K562 (cell line): ENCODE measurements around the gene PDGFA. TPM values are rescaled to one million over a fixed set of nuclear protein-coding genes. Genes with fewer than 3 reads are reported as not detected.

Experiments used
- ATAC-seq: fragments of 200-7000 bp; cut with Tn5 transposase; 3 replicates; pipeline ENCODE4 v1.9.1; 2020; ENCODE audit warnings: moderate library complexity
- BruUV-seq: library from RNA; stranded (reverse); fragments of 400-500 nt; replicated peaks from 2 replicates; lab custom pipeline; 2021; lab: Mats Ljungman, UMichigan
- CTCF ChIA-PET: fragments of 300-600 bp; formaldehyde crosslinking; extraction: SDS; loops from one replicate; lab custom pipeline; 2021; ENCODE audit warnings: low intra/inter-chr PET ratio; lab: Yijun Ruan, JAX
- POLR2A ChIA-PET: fragments of 300-600, 350-650 bp; sonication (Branson Sonifier 250); formaldehyde crosslinking; extraction: SDS; loops from one replicate; lab custom pipeline; 2021; ENCODE audit warnings: antibody characterized with exemption, inconsistent platforms; lab: Yijun Ruan, JAX
- DNase-seq, 4 experiments: peaks; one replicate each; pipeline versions ENCODE4 v3.0.0 to v3.0.0-alpha.2; 2011 to 2018; ENCODE audit warnings: low spot score in 3 of 4, mixed read lengths in 3 of 4; ENCODE audit errors: extremely low read depth in 1 of 4
- FAIRE-seq: peaks from 2 replicates; lab custom pipeline; 2011; peaks lifted over from hg19 to GRCh38; lab: Jason Lieb, UNC
- H2AFZ ChIP-seq: 2 replicates; pipeline ENCODE4 v1.6.0; 2011; ENCODE audit warnings: low read depth, low read length, control low read depth, inconsistent platforms
- H3K27ac ChIP-seq: fragments of 200-600 bp; 3 replicates; pipeline ENCODE4 v1.8.0; 2011; ENCODE audit warnings: low read depth, mild to moderate bottlenecking, control low read depth, inconsistent platforms, low read length, moderate library complexity, mixed read lengths; ENCODE audit errors: extremely low read depth
- H3K27me3 ChIP-seq, 2 experiments: fragments of 300-600 bp in 1 of 2; 2 replicates in 1 of 2; 3 replicates in 1 of 2; pipeline versions ENCODE4 v1.6.0 to v1.8.0; 2011; ENCODE audit warnings: inconsistent platforms in 2 of 2, low read length in 2 of 2, mild to moderate bottlenecking in 1 of 2, mixed read lengths in 1 of 2, moderate library complexity in 1 of 2; ENCODE audit not compliant: control insufficient read depth in 2 of 2, insufficient read depth in 2 of 2
- H3K36me3 ChIP-seq: fragments of 300-600 bp; 3 replicates; pipeline ENCODE4 v1.8.0; 2011; ENCODE audit warnings: mild to moderate bottlenecking, low read length, inconsistent platforms; ENCODE audit not compliant: control insufficient read depth, insufficient read depth
- H3K4me1 ChIP-seq, 2 experiments: fragments of 200-600 bp in 1 of 2; replicated peaks in 1 of 2; 2 replicates in 1 of 2; 3 replicates in 1 of 2; pipeline versions ENCODE4 v1.5.1 to v1.8.0; 2011; ENCODE audit warnings: inconsistent platforms in 2 of 2, low read length in 2 of 2, mild to moderate bottlenecking in 1 of 2, mixed read lengths in 1 of 2, moderate library complexity in 1 of 2; ENCODE audit not compliant: control insufficient read depth in 2 of 2, insufficient read depth in 2 of 2
- H3K4me2 ChIP-seq: 2 replicates; pipeline ENCODE4 v1.6.1; 2011; ENCODE audit warnings: low read length, control low read depth, inconsistent platforms, mixed read lengths; ENCODE audit not compliant: insufficient read depth
- H3K4me3 ChIP-seq: fragments of 200-600 bp; sonication (generic), shearing (Covaris generic); 2 replicates; pipeline ENCODE4 v1.5.1; 2016; ENCODE audit warnings: control low read depth, inconsistent platforms
- H3K79me2 ChIP-seq: fragments of 200-600 bp; 3 replicates; pipeline ENCODE4 v1.8.0; 2011; ENCODE audit warnings: low read length, inconsistent platforms; ENCODE audit not compliant: control insufficient read depth, insufficient read depth
- H3K9ac ChIP-seq, 2 experiments: 2 replicates each; pipeline versions ENCODE4 v1.6.0 to v1.6.1; 2011; ENCODE audit warnings: low read depth in 2 of 2, low read length in 2 of 2, control low read depth in 1 of 2, inconsistent platforms in 1 of 2, mild to moderate bottlenecking in 1 of 2, mixed read lengths in 1 of 2; ENCODE audit not compliant: insufficient read depth in 1 of 2
- H3K9me1 ChIP-seq: one replicate; pipeline ENCODE4 v1.6.0; 2011; ENCODE audit warnings: inconsistent platforms, mild to moderate bottlenecking, low read length, moderate library complexity; ENCODE audit not compliant: control insufficient read depth, insufficient read depth
- H3K9me3 ChIP-seq: replicated peaks from 2 replicates; pipeline ENCODE4 v1.5.1; 2011; ENCODE audit warnings: low read depth, low read length, inconsistent platforms; ENCODE audit not compliant: control insufficient read depth, insufficient read depth
- H4K20me1 ChIP-seq: replicated peaks from 2 replicates; pipeline ENCODE4 v1.6.1; 2011; ENCODE audit warnings: low read length, inconsistent platforms, mixed read lengths; ENCODE audit not compliant: control insufficient read depth, insufficient read depth
- CBFB ChIP-seq: sonication (generic); formaldehyde crosslinking; IDR thresholded peaks from 2 replicates; pipeline ENCODE4 v1.4.0; 2020; ENCODE audit warnings: mild to moderate bottlenecking, missing genetic modification reagents
- FOSL1 ChIP-seq: fragments of 200-800 bp; sonication (Bioruptor generic); conservative IDR thresholded peaks from 2 replicates; pipeline ENCODE4 v1.6.1; 2016; ENCODE audit warnings: missing genetic modification characterization, missing compliant biosample characterization
- GTF2E2 ChIP-seq: fragments of 200-800 bp; sonication (Bioruptor generic); IDR thresholded peaks from 2 replicates; pipeline ENCODE4 v1.6.1; 2016; ENCODE audit warnings: missing genetic modification characterization, missing compliant biosample characterization
- JUN ChIP-seq, 2 experiments: sonication (generic) in 1 of 2; formaldehyde crosslinking in 1 of 2; IDR thresholded peaks; 2 replicates each; pipeline versions ENCODE4 v1.6.1 to v1.8.0; 2012 to 2022; ENCODE audit warnings: borderline replicate concordance in 2 of 2, mild to moderate bottlenecking in 2 of 2, improper control_type of control experiment in 1 of 2, low read depth in 1 of 2, low read length in 1 of 2, missing genetic modification reagents in 1 of 2
- LARP7 ChIP-seq: fragments of 450-650 bp; IDR thresholded peaks from 2 replicates; pipeline ENCODE4 v1.6.1; 2016
- LCOR ChIP-seq: sonication (generic); formaldehyde crosslinking; IDR thresholded peaks from 2 replicates; pipeline ENCODE4 v1.8.0; 2022; ENCODE audit warnings: mild to moderate bottlenecking, missing genetic modification reagents
- MAFK ChIP-seq: IDR thresholded peaks from 2 replicates; pipeline ENCODE4 v1.6.1; 2011; ENCODE audit warnings: low read length, improper control_type of control experiment
- MYBL2 ChIP-seq, 2 experiments: fragments of 450-650 bp in 1 of 2; sonication (generic) in 1 of 2; formaldehyde crosslinking in 1 of 2; IDR thresholded peaks; 2 replicates each; pipeline versions ENCODE4 v1.6.1 to v1.8.1; 2017 to 2022; ENCODE audit warnings: borderline replicate concordance in 1 of 2, inconsistent platforms in 1 of 2, low read depth in 1 of 2, mild to moderate bottlenecking in 1 of 2, missing genetic modification reagents in 1 of 2, moderate library complexity in 1 of 2
- SREBF1 ChIP-seq: fragments of 150-350 bp; IDR thresholded peaks from 2 replicates; pipeline ENCODE4 v1.6.1; 2014; ENCODE audit warnings: antibody characterized with exemption, low read depth, low read length, borderline replicate concordance
- ZEB2 ChIP-seq: fragments of 450-650 bp; IDR thresholded peaks from 2 replicates; pipeline ENCODE4 v1.6.1; 2016
- ZKSCAN1 ChIP-seq: fragments of 150-350 bp; IDR thresholded peaks from 2 replicates; pipeline ENCODE4 v1.6.1; 2016; ENCODE audit warnings: low read depth, low read length
- ZNF551 ChIP-seq: fragments of 250-450 bp; sonication (Bioruptor Pico); IDR thresholded peaks from 2 replicates; pipeline ENCODE4 v1.5.0; 2021; ENCODE audit warnings: mild to moderate bottlenecking, moderate library complexity
- ZNF644 ChIP-seq: fragments of 200-800 bp; sonication (Bioruptor generic); IDR thresholded peaks from 2 replicates; pipeline ENCODE4 v1.6.1; 2016; ENCODE audit warnings: low read depth, missing genetic modification characterization, missing compliant biosample characterization
- ZNF764 ChIP-seq: fragments of 250-450 bp; sonication (Bioruptor Pico); IDR thresholded peaks from 2 replicates; pipeline ENCODE4 v1.4.0; 2020; ENCODE audit warnings: low read depth, mild to moderate bottlenecking, moderate library complexity
- ZNF780A ChIP-seq: fragments of 250-450 bp; sonication (Bioruptor Pico); IDR thresholded peaks from 2 replicates; pipeline ENCODE4 v1.5.0; 2021; ENCODE audit warnings: mild to moderate bottlenecking
- WGBS: fragments of 100-300 bp; shearing (Covaris generic); methylation state at CpG from one replicate; pipeline ENCODE4 v1.1.6; 2016; ENCODE audit warnings: low coverage, mixed read lengths; ENCODE audit not compliant: insufficient coverage; ENCODE audit errors: missing lambda C conversion rate; 5-methylcytosine and 5-hydroxymethylcytosine counted together
- in situ Hi-C: fragments of 300-500 bp; cut with MboI; formaldehyde crosslinking; loops from 4 replicates; pipeline ENCODE4 v1.15.0; 2018; ENCODE audit warnings: inconsistent platforms, mixed read lengths
- intact Hi-C: fragments of 100-400 bp; cut with micrococcal nuclease; formaldehyde crosslinking; loops from 2 replicates; pipeline ENCODE4 v1.14.2; 2022
- polyA plus RNA-seq, 8 experiments: library from polyadenylated mRNA; depleted of rRNA in 4 of 8; stranded (reverse) in 5 of 8; unstranded in 3 of 8; fragments of >200 nt; fragmentation: Nextera tagmentation in 2 of 8; fragmentation: Illumina TruSeq in 1 of 8; extraction: Ambion mirVana in 2 of 8; extraction: Trizol in 1 of 8; gene quantifications; 2 replicates each; pipeline versions ENCODE4 v1.2.1 to v1.2.3, GENCODE V29; 2011 to 2014; ENCODE audit warnings: inconsistent platforms in 1 of 8, missing spikeins in 1 of 8
- total RNA-seq, 7 experiments: library from RNA; depleted of rRNA in 6 of 7; stranded (reverse); fragments of >200 nt in 6 of 7; fragmentation: Illumina TruSeq in 2 of 7; extraction: Trizol in 2 of 7; gene quantifications; 2 replicates each; pipeline versions ENCODE4 v1.2.1 to v1.2.3, GENCODE V29; 2011 to 2021; ENCODE audit warnings: low replicate concordance in 1 of 7

Gene PDGFA
- total and polyA plus RNA-seq, 9 of the 15 experiments (the other 6 are each of a cell fraction or from before 2014, with no cell fraction given): 2.5 to 10.2 (median 4.6) TPM

DNA sequence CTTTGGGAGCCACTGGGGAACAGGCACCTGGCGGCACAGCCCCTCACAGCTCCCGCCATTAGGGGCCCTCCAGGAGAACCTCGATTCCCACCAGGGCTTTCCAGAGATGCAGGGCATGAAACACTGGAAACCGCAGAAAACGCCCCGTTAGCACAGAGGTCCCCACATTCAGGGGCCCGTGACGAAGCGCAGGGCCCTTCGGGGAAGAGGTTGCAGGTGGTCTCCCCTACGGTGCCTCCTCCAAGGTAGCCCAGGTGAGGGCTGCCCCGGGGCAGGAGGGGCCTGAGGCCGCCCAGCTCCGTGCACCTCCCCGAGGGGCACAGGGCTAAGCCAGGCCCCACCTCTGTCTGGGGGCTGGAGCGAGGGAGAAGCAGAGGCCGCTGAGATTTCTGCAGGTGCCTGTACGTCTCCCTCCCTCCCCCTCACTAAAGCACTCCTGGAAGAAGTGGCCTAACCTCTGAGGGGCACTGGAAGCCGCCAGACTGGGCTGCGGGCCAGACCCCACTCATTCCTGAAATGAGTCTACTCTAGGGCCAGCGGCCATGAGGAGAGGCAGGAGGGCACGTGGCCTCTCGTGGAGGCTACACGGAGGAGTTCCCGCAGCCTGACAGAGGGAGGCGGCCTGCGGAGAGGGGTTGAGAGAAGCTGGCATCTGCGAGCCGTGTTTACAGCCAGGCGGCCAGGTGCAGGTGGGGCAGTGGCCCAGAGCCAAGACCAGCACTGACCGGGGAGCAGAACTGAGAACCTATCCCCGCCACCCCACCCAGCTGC lies 6.9 kb downstream of the PDGFA start:
- Histone ChIP-seq H3K4me3 (no peak overlapping the region), H3K27me3 (no peaks in the 10 kb centered on the region; a peak in 1 of 5 replicates), H3K36me3 (no peaks in the 10 kb centered on the region), H3K9me3 (no peaks in the 10 kb centered on the region), H3K9ac (no peak overlapping the region; a peak in 1 of 4 replicates), H3K9me1 (no peaks in the 10 kb centered on the region), H2AFZ (no peak overlapping the region), H3K79me2 (peaks cover 3% of the 10 kb centered on the region; the same call in 1 of the 3 replicates), H3K4me2 (no peak overlapping the region), H3K4me1 (peaks cover 0 to 30% of the 10 kb centered on the region in 2 experiments; a peak in 3 of 5 replicates), H3K27ac (no peak overlapping the region), H4K20me1 (peaks cover 13% of the 10 kb centered on the region; the same call in 1 of the 2 replicates)
- DNase-seq: no peak
- in situ Hi-C loops (no loop called here), intact Hi-C loops (no loop called here)
- no peak for ATAC-seq
- CTCF ChIA-PET: no interaction called here
- POLR2A ChIA-PET: interaction anchor here (0.7 kb wide), 1 partner anchor 32 kb away, joined by 3 read pairs; no protein-coding TSS in a partner anchor
- WGBS: 58% methylated on average over 23 of the region's 32 CpGs
- BruUV-seq: no TSS peak
- TF ChIP-seq ZEB2 (no peak), ZNF780A (no peak), JUN (IDR thresholded peaks at IDR 0.05; ENCODE audit: borderline replicate concordance, low read depth, low read length) (no peak), JUN (CRISPR knock-in tag; IDR thresholded peaks at IDR 0.05; ENCODE audit: borderline replicate concordance) (no peak), LCOR (CRISPR knock-in tag) (no peak), MAFK (no peak), GTF2E2 (tag) (no peak), ZNF551 (CRISPR knock-in tag) (no peak), ZNF764 (CRISPR knock-in tag) (no peak), FOSL1 (tag) (no peak), CBFB (CRISPR knock-in tag) (no peak), ZNF644 (no peak), LARP7 (no peak), ZKSCAN1 (no peak), SREBF1 (no peak), MYBL2 (IDR thresholded peaks at IDR 0.05; ENCODE audit: low read depth) (no peak), MYBL2 (CRISPR knock-in tag; IDR thresholded peaks at IDR 0.05; ENCODE audit: borderline replicate concordance) (no peak)
- no peak for FAIRE-seq
